SU-DHL-6 (cell line): ENCODE data around the gene VWA8.

Experiments
- H2AFZ ChIP-seq: fragments of 200-600 bp; sonication (generic); 2 replicates; pipeline ENCODE4 v1.6.1; 2014; ENCODE audit warnings: low read depth, mild to moderate bottlenecking, moderate library complexity, mixed read lengths, antibody characterized with exemption, low read length; ENCODE audit not compliant: severe bottlenecking
- H3F3A ChIP-seq: fragments of 200-600 bp; shearing (Covaris generic); 2 replicates; pipeline ENCODE4 v1.6.0; 2016; ENCODE audit warnings: antibody characterized with exemption, mild to moderate bottlenecking; ENCODE audit not compliant: insufficient read depth
- H3K27ac ChIP-seq: fragments of 200-600 bp; sonication (generic); 2 replicates; pipeline ENCODE4 v1.5.1; 2016; ENCODE audit warnings: low read depth, mild to moderate bottlenecking, low read length, moderate library complexity, mixed read lengths
- H3K27me3 ChIP-seq: fragments of 200-600 bp; sonication (generic), shearing (Covaris generic); 2 replicates; pipeline ENCODE4 v1.6.0; 2014; ENCODE audit warnings: mild to moderate bottlenecking, low read length
- H3K36me3 ChIP-seq: fragments of 200-600 bp; sonication (generic); 2 replicates; pipeline ENCODE4 v1.6.1; 2014; ENCODE audit warnings: mild to moderate bottlenecking, low read length, mixed read lengths
- H3K4me2 ChIP-seq: fragments of 300-600, 200-600 bp; shearing (Covaris generic), sonication (generic); 2 replicates; pipeline ENCODE4 v1.6.0; 2014; ENCODE audit warnings: low read length, low read depth, mild to moderate bottlenecking; ENCODE audit not compliant: poor library complexity, severe bottlenecking
- H3K4me3 ChIP-seq: fragments of 200-600 bp; sonication (generic); 2 replicates; pipeline ENCODE4 v1.5.1; 2014; ENCODE audit warnings: antibody characterized with exemption, low read length, mild to moderate bottlenecking, mixed read lengths; ENCODE audit not compliant: insufficient read depth, poor library complexity, severe bottlenecking
- H3K79me2 ChIP-seq: fragments of 200-600 bp; sonication (generic); 2 replicates; pipeline ENCODE4 v1.6.1; 2014; ENCODE audit warnings: mild to moderate bottlenecking, low read length, moderate library complexity; ENCODE audit not compliant: insufficient read depth
- H3K9ac ChIP-seq: fragments of 200-600 bp; sonication (generic); 2 replicates; pipeline ENCODE4 v1.7.0; 2014; ENCODE audit warnings: mild to moderate bottlenecking, low read length
- H3K9me2 ChIP-seq: fragments of 200-600 bp; sonication (generic); replicated peaks from 2 replicates; pipeline ENCODE4 v1.6.1; 2014; ENCODE audit warnings: low read length; ENCODE audit not compliant: insufficient read depth
- H3K9me3 ChIP-seq: fragments of 200-600 bp; sonication (generic); 2 replicates; pipeline ENCODE4 v1.6.1; 2014; ENCODE audit warnings: low read length, mixed read lengths; ENCODE audit not compliant: insufficient read depth
- H4K20me1 ChIP-seq: fragments of 200-600 bp; sonication (generic); 2 replicates; pipeline ENCODE4 v1.6.1; 2014; ENCODE audit warnings: low read depth, mild to moderate bottlenecking, antibody characterized with exemption, low read length, moderate library complexity, mixed read lengths
- CTCF ChIP-seq: fragments of 200-600 bp; sonication (generic); IDR thresholded peaks from one replicate; pipeline ENCODE4 v1.5.1; 2017; ENCODE audit warnings: antibody characterized with exemption, mild to moderate bottlenecking, low read length, moderate library complexity; ENCODE audit not compliant: insufficient read depth, poor library complexity, severe bottlenecking
- EZH2phosphoT487 ChIP-seq: fragments of 200-600 bp; sonication (generic), shearing (Covaris generic); conservative IDR thresholded peaks from 2 replicates; pipeline ENCODE4 v1.6.1; 2018; ENCODE audit warnings: mild to moderate bottlenecking, antibody characterized with exemption, low read length, moderate library complexity, mixed read lengths

VWA8 gene

GRCh38 chr13:41641961-41642360, 318.9 kb downstream of the VWA8 start:
- H3K27ac ChIP-seq, result no peak overlapping the region
- H3F3A ChIP-seq, result 0 out of 2 replicates have a peak, but pooled peaks cover 4% of the 10 kb centered on the region
- no peaks in the 10 kb centered on the region for H3K9me3 ChIP-seq
- H3K9ac ChIP-seq, result no peak overlapping the region
- no peak overlapping the region for H3K4me3 ChIP-seq
- no peak overlapping the region for H2AFZ ChIP-seq
- H3K79me2 ChIP-seq, result no peaks in the 10 kb centered on the region
- no peaks in the 10 kb centered on the region for H4K20me1 ChIP-seq
- H3K9me2 ChIP-seq, result no peaks in the 10 kb centered on the region
- H3K27me3 ChIP-seq, result no peaks in the 10 kb centered on the region
- TF ChIP-seq EZH2phosphoT487 (no peak), CTCF (no peak)
- H3K4me2 ChIP-seq, result no peak overlapping the region
- no peaks in the 10 kb centered on the region for H3K36me3 ChIP-seq

GRCh38 chr13:41641429-41641828, 319.5 kb downstream of the VWA8 start:
- Histone ChIP-seq H2AFZ (no peak overlapping the region), H3K79me2 (no peaks in the 10 kb centered on the region), H3F3A (0 out of 2 replicates have a peak, but pooled peaks cover 4% of the 10 kb centered on the region), H3K4me2 (no peak overlapping the region), H3K27me3 (no peaks in the 10 kb centered on the region), H4K20me1 (no peaks in the 10 kb centered on the region), H3K36me3 (no peaks in the 10 kb centered on the region), H3K9me2 (no peaks in the 10 kb centered on the region), H3K27ac (no peak overlapping the region), H3K9me3 (no peaks in the 10 kb centered on the region), H3K9ac (no peak overlapping the region), H3K4me3 (no peak overlapping the region)
- TF ChIP-seq CTCF (no peak), EZH2phosphoT487 (no peak)

GRCh38 chr13:41639955-41640780, 320.7 kb downstream of the VWA8 start:
- Histone ChIP-seq H3K27ac (no peak overlapping the region), H3K27me3 (no peaks in the 10 kb centered on the region), H3K9ac (no peak overlapping the region), H3K9me3 (no peaks in the 10 kb centered on the region), H3K4me3 (no peak overlapping the region), H3F3A (0 out of 2 replicates have a peak, but pooled peaks cover 4% of the 10 kb centered on the region), H2AFZ (no peak overlapping the region), H3K9me2 (no peaks in the 10 kb centered on the region), H4K20me1 (no peaks in the 10 kb centered on the region), H3K4me2 (no peak overlapping the region), H3K36me3 (no peaks in the 10 kb centered on the region), H3K79me2 (no peaks in the 10 kb centered on the region)
- TF ChIP-seq EZH2phosphoT487, result no peak
- no peak for TF ChIP-seq CTCF
